ENCODE measurements around the gene SMYD2.

Gene SMYD2

GRCh38 chr1:214369364-214369763 is 88.4 kb downstream of the SMYD2 start:
- Histone ChIP-seq H3K4me1 (ENCODE audit: insufficient read depth, low read length) (no peaks in the 10 kb centered on the region), H3K4me2 (ENCODE audit: insufficient read depth, low read length) (no peak overlapping the region), H3K79me2 (ENCODE audit: insufficient read depth, low read length) (no peaks in the 10 kb centered on the region), H3K9ac (ENCODE audit: low read depth, low read length) (no peak overlapping the region), H3K27me3 (ENCODE audit: insufficient read depth, low read length, poor library complexity) (no peaks in the 10 kb centered on the region), H3K9me3 (ENCODE audit: insufficient read depth, low read length, severe bottlenecking) (no peaks in the 10 kb centered on the region), H4K20me1 (ENCODE audit: insufficient read depth, low read length) (no peaks in the 10 kb centered on the region), H3K36me3 (ENCODE audit: insufficient read depth, low read length) (no peaks in the 10 kb centered on the region), H2AFZ (ENCODE audit: low read depth, low read length) (no peak overlapping the region), H3K27ac (ENCODE audit: low read length) (no peak overlapping the region), H3K4me3 (ENCODE audit: low read depth in 1 of 2, low read length in 2 of 2) (no peak overlapping the region)
- DNase-seq (no peak), ATAC-seq (ENCODE audit: insufficient read depth, low read depth) (no peak)
- TF ChIP-seq CTCF (IDR thresholded peaks at IDR 0.05; ENCODE audit: borderline replicate concordance, extremely low read depth, low read length, poor library complexity, severe bottlenecking): no peak
- no peak for TF ChIP-seq EZH2 (IDR thresholded peaks at IDR 0.05; ENCODE audit: borderline replicate concordance, low read depth, low read length, severe bottlenecking)

GRCh38 chr1:214370615-214371014 is 89.7 kb downstream of the SMYD2 start:
- no peaks in the 10 kb centered on the region for H3K79me2 ChIP-seq (ENCODE audit: insufficient read depth, low read length)
- H3K4me3 ChIP-seq (ENCODE audit: low read depth in 1 of 2, low read length in 2 of 2): no peak overlapping the region
- H3K36me3 ChIP-seq (ENCODE audit: insufficient read depth, low read length): no peaks in the 10 kb centered on the region
- H3K27ac ChIP-seq (ENCODE audit: low read length): no peak overlapping the region
- no peaks in the 10 kb centered on the region for H3K9me3 ChIP-seq (ENCODE audit: insufficient read depth, low read length, severe bottlenecking)
- DNase-seq: no peak
- no peak overlapping the region for H3K4me2 ChIP-seq (ENCODE audit: insufficient read depth, low read length)
- H3K27me3 ChIP-seq (ENCODE audit: insufficient read depth, low read length, poor library complexity): no peaks in the 10 kb centered on the region
- no peaks in the 10 kb centered on the region for H4K20me1 ChIP-seq (ENCODE audit: insufficient read depth, low read length)
- no peak overlapping the region for H3K9ac ChIP-seq (ENCODE audit: low read depth, low read length)
- H3K4me1 ChIP-seq (ENCODE audit: insufficient read depth, low read length): no peaks in the 10 kb centered on the region
- ATAC-seq (ENCODE audit: insufficient read depth, low read depth): no peak
- TF ChIP-seq CTCF (IDR thresholded peaks at IDR 0.05; ENCODE audit: borderline replicate concordance, extremely low read depth, low read length, poor library complexity, severe bottlenecking): no peak
- TF ChIP-seq EZH2 (IDR thresholded peaks at IDR 0.05; ENCODE audit: borderline replicate concordance, low read depth, low read length, severe bottlenecking): no peak
- H2AFZ ChIP-seq (ENCODE audit: low read depth, low read length): no peak overlapping the region

GRCh38 chr1:214372092-214372491 is 91.1 kb downstream of the SMYD2 start:
- H4K20me1 ChIP-seq (ENCODE audit: insufficient read depth, low read length): no peaks in the 10 kb centered on the region
- no peaks in the 10 kb centered on the region for H3K79me2 ChIP-seq (ENCODE audit: insufficient read depth, low read length)
- no peaks in the 10 kb centered on the region for H3K4me1 ChIP-seq (ENCODE audit: insufficient read depth, low read length)
- H3K9me3 ChIP-seq (ENCODE audit: insufficient read depth, low read length, severe bottlenecking): no peaks in the 10 kb centered on the region
- DNase-seq: no peak
- H3K36me3 ChIP-seq (ENCODE audit: insufficient read depth, low read length): no peaks in the 10 kb centered on the region
- no peak overlapping the region for H3K4me2 ChIP-seq (ENCODE audit: insufficient read depth, low read length)
- H2AFZ ChIP-seq (ENCODE audit: low read depth, low read length): no peak overlapping the region
- no peak overlapping the region for H3K4me3 ChIP-seq (ENCODE audit: low read depth in 1 of 2, low read length in 2 of 2)
- H3K27me3 ChIP-seq (ENCODE audit: insufficient read depth, low read length, poor library complexity): no peaks in the 10 kb centered on the region
- no peak overlapping the region for H3K9ac ChIP-seq (ENCODE audit: low read depth, low read length)
- H3K27ac ChIP-seq (ENCODE audit: low read length): no peak overlapping the region
- no peak for TF ChIP-seq EZH2 (IDR thresholded peaks at IDR 0.05; ENCODE audit: borderline replicate concordance, low read depth, low read length, severe bottlenecking)
- no peak for TF ChIP-seq CTCF (IDR thresholded peaks at IDR 0.05; ENCODE audit: borderline replicate concordance, extremely low read depth, low read length, poor library complexity, severe bottlenecking)
- no peak for ATAC-seq (ENCODE audit: insufficient read depth, low read depth)

GRCh38 chr1:214377485-214377884 is 96.5 kb downstream of the SMYD2 start:
- no peak overlapping the region for H3K27ac ChIP-seq (ENCODE audit: low read length)
- H3K27me3 ChIP-seq (ENCODE audit: insufficient read depth, low read length, poor library complexity): no peaks in the 10 kb centered on the region
- H3K4me3 ChIP-seq (ENCODE audit: low read depth in 1 of 2, low read length in 2 of 2): no peak overlapping the region
- H4K20me1 ChIP-seq (ENCODE audit: insufficient read depth, low read length): no peaks in the 10 kb centered on the region
- DNase-seq: no peak
- no peak overlapping the region for H3K4me2 ChIP-seq (ENCODE audit: insufficient read depth, low read length)
- H3K79me2 ChIP-seq (ENCODE audit: insufficient read depth, low read length): no peaks in the 10 kb centered on the region
- no peak overlapping the region for H2AFZ ChIP-seq (ENCODE audit: low read depth, low read length)
- no peaks in the 10 kb centered on the region for H3K36me3 ChIP-seq (ENCODE audit: insufficient read depth, low read length)
- H3K4me1 ChIP-seq (ENCODE audit: insufficient read depth, low read length): no peaks in the 10 kb centered on the region
- H3K9ac ChIP-seq (ENCODE audit: low read depth, low read length): no peak overlapping the region
- H3K9me3 ChIP-seq (ENCODE audit: insufficient read depth, low read length, severe bottlenecking): no peaks in the 10 kb centered on the region
- ATAC-seq (ENCODE audit: insufficient read depth, low read depth): no peak
- TF ChIP-seq EZH2 (IDR thresholded peaks at IDR 0.05; ENCODE audit: borderline replicate concordance, low read depth, low read length, severe bottlenecking) (no peak), CTCF (IDR thresholded peaks at IDR 0.05; ENCODE audit: borderline replicate concordance, extremely low read depth, low read length, poor library complexity, severe bottlenecking) (no peak)

Measured in DND-41 (cell line).